ENCODE measurements around the gene BRIP1. TPM values are rescaled to one million over a fixed set of nuclear protein-coding genes. Genes with fewer than 3 reads are reported as not detected.

Gene BRIP1
- total RNA-seq, 1 experiment from 2014 or later, result 4.7 TPM

- H3K36me3 Mint-ChIP-seq (ENCODE audit: insufficient read depth, unreplicated experiment), result peaks cover 20% of the 10 kb centered on the region
- no peak overlapping the region for H3K4me3 Mint-ChIP-seq (ENCODE audit: unreplicated experiment)
- H3K4me1 Mint-ChIP-seq (ENCODE audit: insufficient read depth, unreplicated experiment), result no peaks in the 10 kb centered on the region
- intact Hi-C loops (cut with micrococcal nuclease), result no loop called here
- no peak overlapping the region for H3K27ac Mint-ChIP-seq (ENCODE audit: low read depth, unreplicated experiment)
- POLR2A ChIA-PET, result interaction anchor here (1.2 kb wide), 1 partner anchor 19 kb away, joined by 3 read pairs; no protein-coding TSS in a partner anchor
- TF ChIP-seq CTCF (IDR thresholded peaks at IDR 0.05; ENCODE audit: unreplicated experiment), result no peak
- peaks cover under 1% of the 10 kb centered on the region for H3K9me3 Mint-ChIP-seq (ENCODE audit: unreplicated experiment)
- no peaks in the 10 kb centered on the region for H3K27me3 Mint-ChIP-seq (ENCODE audit: insufficient read depth, unreplicated experiment)
- DNase-seq (ENCODE audit: unreplicated experiment), result no peak
- CTCF ChIA-PET, result interaction anchor here (0.6 to 1.1 kb wide), 2 partner anchors 9 to 319 kb away, joined by 3 read pairs; no protein-coding TSS in a partner anchor
- no TSS peak for BruUV-seq (replicated peaks)
Observed at GRCh38 chr17:61735807-61736206, 127.5 kb downstream of the BRIP1 start.

GRCh38 chr17:61734466-61734865 lies 128.9 kb downstream of the BRIP1 start:
- TF ChIP-seq CTCF (IDR thresholded peaks at IDR 0.05; ENCODE audit: unreplicated experiment), result no peak
- intact Hi-C loops (cut with micrococcal nuclease), result no loop called here
- no peak overlapping the region for H3K4me3 Mint-ChIP-seq (ENCODE audit: unreplicated experiment)
- ChIA-PET CTCF (interaction anchor here (0.6 kb wide), 1 partner anchor 385 kb away, joined by 5 read pairs; no protein-coding TSS in a partner anchor), POLR2A (no interaction called here)
- H3K9me3 Mint-ChIP-seq (ENCODE audit: unreplicated experiment), result no peaks in the 10 kb centered on the region
- H3K36me3 Mint-ChIP-seq (ENCODE audit: insufficient read depth, unreplicated experiment), result peaks cover 13% of the 10 kb centered on the region
- no TSS peak for BruUV-seq (replicated peaks)
- H3K4me1 Mint-ChIP-seq (ENCODE audit: insufficient read depth, unreplicated experiment), result no peaks in the 10 kb centered on the region
- DNase-seq (ENCODE audit: unreplicated experiment), result no peak
- no peak overlapping the region for H3K27ac Mint-ChIP-seq (ENCODE audit: low read depth, unreplicated experiment)
- H3K27me3 Mint-ChIP-seq (ENCODE audit: insufficient read depth, unreplicated experiment), result no peaks in the 10 kb centered on the region

- no peak for DNase-seq (ENCODE audit: unreplicated experiment)
- ChIA-PET CTCF (interaction anchor here (0.6 kb wide), 1 partner anchor 386 kb away, joined by 5 read pairs; no protein-coding TSS in a partner anchor), POLR2A (no interaction called here)
- BruUV-seq (replicated peaks), result no TSS peak
- TF ChIP-seq CTCF (IDR thresholded peaks at IDR 0.05; ENCODE audit: unreplicated experiment), result no peak
- H3K27me3 Mint-ChIP-seq (ENCODE audit: insufficient read depth, unreplicated experiment), result no peaks in the 10 kb centered on the region
- peaks cover 13% of the 10 kb centered on the region for H3K36me3 Mint-ChIP-seq (ENCODE audit: insufficient read depth, unreplicated experiment)
- no peaks in the 10 kb centered on the region for H3K9me3 Mint-ChIP-seq (ENCODE audit: unreplicated experiment)
- intact Hi-C loops (cut with micrococcal nuclease), result no loop called here
- H3K4me3 Mint-ChIP-seq (ENCODE audit: unreplicated experiment), result no peak overlapping the region
- no peak overlapping the region for H3K27ac Mint-ChIP-seq (ENCODE audit: low read depth, unreplicated experiment)
- no peaks in the 10 kb centered on the region for H3K4me1 Mint-ChIP-seq (ENCODE audit: insufficient read depth, unreplicated experiment)
Observed at GRCh38 chr17:61734012-61734411, 129.3 kb downstream of the BRIP1 start.

- H3K27ac Mint-ChIP-seq (ENCODE audit: low read depth, unreplicated experiment), result no peak overlapping the region
- no peak for TF ChIP-seq CTCF (IDR thresholded peaks at IDR 0.05; ENCODE audit: unreplicated experiment)
- no TSS peak for BruUV-seq (replicated peaks)
Observed at GRCh38 chr17:61733021-61733420, 130.3 kb downstream of the BRIP1 start.

More at GRCh38 chr17:61733021-61733420, 130.3 kb downstream of the BRIP1 start:
- H3K9me3 Mint-ChIP-seq (ENCODE audit: unreplicated experiment), result no peaks in the 10 kb centered on the region
- no peak for DNase-seq (ENCODE audit: unreplicated experiment)
- peaks cover 13% of the 10 kb centered on the region for H3K36me3 Mint-ChIP-seq (ENCODE audit: insufficient read depth, unreplicated experiment)
- H3K4me3 Mint-ChIP-seq (ENCODE audit: unreplicated experiment), result no peak overlapping the region
- intact Hi-C loops (cut with micrococcal nuclease), result no loop called here
- POLR2A ChIA-PET, result no interaction called here
- H3K27me3 Mint-ChIP-seq (ENCODE audit: insufficient read depth, unreplicated experiment), result no peaks in the 10 kb centered on the region
- no peaks in the 10 kb centered on the region for H3K4me1 Mint-ChIP-seq (ENCODE audit: insufficient read depth, unreplicated experiment)
- CTCF ChIA-PET, result no interaction called here
